ENCODE data around the gene RIPOR2.

GRCh38 chr6:24890471-24890870, 45.3 kb downstream of the RIPOR2 start:
- TF ChIP-seq, protein P1, sequence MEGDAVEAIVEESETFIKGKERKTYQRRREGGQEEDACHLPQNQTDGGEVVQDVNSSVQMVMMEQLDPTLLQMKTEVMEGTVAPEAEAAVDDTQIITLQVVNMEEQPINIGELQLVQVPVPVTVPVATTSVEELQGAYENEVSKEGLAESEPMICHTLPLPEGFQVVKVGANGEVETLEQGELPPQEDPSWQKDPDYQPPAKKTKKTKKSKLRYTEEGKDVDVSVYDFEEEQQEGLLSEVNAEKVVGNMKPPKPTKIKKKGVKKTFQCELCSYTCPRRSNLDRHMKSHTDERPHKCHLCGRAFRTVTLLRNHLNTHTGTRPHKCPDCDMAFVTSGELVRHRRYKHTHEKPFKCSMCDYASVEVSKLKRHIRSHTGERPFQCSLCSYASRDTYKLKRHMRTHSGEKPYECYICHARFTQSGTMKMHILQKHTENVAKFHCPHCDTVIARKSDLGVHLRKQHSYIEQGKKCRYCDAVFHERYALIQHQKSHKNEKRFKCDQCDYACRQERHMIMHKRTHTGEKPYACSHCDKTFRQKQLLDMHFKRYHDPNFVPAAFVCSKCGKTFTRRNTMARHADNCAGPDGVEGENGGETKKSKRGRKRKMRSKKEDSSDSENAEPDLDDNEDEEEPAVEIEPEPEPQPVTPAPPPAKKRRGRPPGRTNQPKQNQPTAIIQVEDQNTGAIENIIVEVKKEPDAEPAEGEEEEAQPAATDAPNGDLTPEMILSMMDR (tag by site-specific recombination; IDR thresholded peaks at IDR 0.05): no peak
- TF ChIP-seq ZNF324 (tag by site-specific recombination; IDR thresholded peaks at IDR 0.05) (no peak), PBX3 (CRISPR knock-in tag; IDR thresholded peaks at IDR 0.05) (no peak), ZNF350 (tag by site-specific recombination; IDR thresholded peaks at IDR 0.05) (no peak)

All from HEK293 (cell line).